GM21723 (cell line): ENCODE results near the gene MCOLN2.
"Not testable (repeated sequence)": the region's sequence is repeated elsewhere in the genome, so short reads cannot be mapped to it uniquely, and the experiment has no call there.

Source experiments
- ATAC-seq: cut with Tn5 transposase; IDR thresholded peaks from one replicate; pipeline ENCODE4 v1.9.1; 2021; ENCODE audit warnings: mild to moderate bottlenecking, moderate library complexity; ENCODE audit not compliant: unreplicated experiment

MCOLN2 gene

GRCh38 chr1:84902727-84903126, 94.2 kb downstream of the MCOLN2 start:
- not testable (repeated sequence) for ATAC-seq

- no peak for ATAC-seq
Measured at GRCh38 chr1:84899969-84900368, 96.9 kb downstream of the MCOLN2 start.

- ATAC-seq = no peak
Measured at GRCh38 chr1:84896279-84896678, 100.6 kb downstream of the MCOLN2 start.

GRCh38 chr1:84892705-84893618, 104.0 kb downstream of the MCOLN2 start, which contains the start of gene LPAR3:
LPAR3 (minus strand) TSS chr1:84893206; CDS start chr1:84866120, 27,086 bp downstream.
- ATAC-seq = no peak

GRCh38 chr1:84890566-84890965, 106.3 kb downstream of the MCOLN2 start:
- no peak for ATAC-seq

- ATAC-seq = no peak
Measured at GRCh38 chr1:84889437-84889836, 107.5 kb downstream of the MCOLN2 start.

GRCh38 chr1:84888753-84889152, 108.2 kb downstream of the MCOLN2 start:
- ATAC-seq = no peak

- ATAC-seq = no peak
Measured at GRCh38 chr1:84887261-84887934, 109.5 kb downstream of the MCOLN2 start.

- ATAC-seq = no peak
Measured at GRCh38 chr1:84885469-84885868, 111.4 kb downstream of the MCOLN2 start.

GRCh38 chr1:84884671-84885389, 112.1 kb downstream of the MCOLN2 start:
- no peak for ATAC-seq

GRCh38 chr1:84883286-84883685, 113.6 kb downstream of the MCOLN2 start:
- ATAC-seq = no peak

- ATAC-seq = no peak
Measured at GRCh38 chr1:84877592-84877991, 119.3 kb downstream of the MCOLN2 start.

GRCh38 chr1:84876353-84876752, 120.6 kb downstream of the MCOLN2 start:
- ATAC-seq = no peak
